GM20000 (cell line): ENCODE results near the gene NAALADL2.
"Not testable (repeated sequence)": the region's sequence is repeated elsewhere in the genome, so short reads cannot be mapped to it uniquely, and the experiment has no call there.

Source experiments
- DNase-seq: peaks from one replicate; pipeline ENCODE4 v3.0.0; 2012; ENCODE audit warnings: low spot score
- CTCF ChIP-seq: IDR thresholded peaks from 2 replicates; pipeline ENCODE4 v1.5.1; 2012; ENCODE audit warnings: mild to moderate bottlenecking, control low read depth; ENCODE audit errors: extremely low read depth, missing control alignments

Gene NAALADL2

GRCh38 chr3:175511219-175511785 is 652.2 kb downstream of the NAALADL2 start:
- DNase-seq: no peak
- TF ChIP-seq CTCF: no peak

GRCh38 chr3:175512700-175513099 is 653.6 kb downstream of the NAALADL2 start:
- no peak for DNase-seq
- no peak for TF ChIP-seq CTCF

GRCh38 chr3:175518459-175518858 is 659.3 kb downstream of the NAALADL2 start:
- TF ChIP-seq CTCF: no peak
- DNase-seq: no peak

- TF ChIP-seq CTCF: no peak
These were observed 662.3 kb downstream of the NAALADL2 start for GRCh38 chr3:175521406-175521805.

GRCh38 chr3:175526191-175526590 is 667.1 kb downstream of the NAALADL2 start:
- no peak for DNase-seq
- no peak for TF ChIP-seq CTCF

More at GRCh38 chr3:175521406-175521805, 662.3 kb downstream of the NAALADL2 start:
- no peak for DNase-seq

- DNase-seq: no peak
- no peak for TF ChIP-seq CTCF
These were observed 667.6 kb downstream of the NAALADL2 start for GRCh38 chr3:175526609-175527280.

- not testable (repeated sequence) for DNase-seq
These were observed 669.6 kb downstream of the NAALADL2 start for GRCh38 chr3:175528693-175529092.

- DNase-seq: no peak
- no peak for TF ChIP-seq CTCF
These were observed 676.2 kb downstream of the NAALADL2 start for GRCh38 chr3:175535351-175535750.
